ENCODE results near the gene DOK5. TPM values are rescaled to one million over a fixed set of nuclear protein-coding genes. Genes with fewer than 3 reads are reported as not detected.

Gene DOK5
- total RNA-seq, 1 experiment from 2014 or later = 0.91 TPM

DNA sequence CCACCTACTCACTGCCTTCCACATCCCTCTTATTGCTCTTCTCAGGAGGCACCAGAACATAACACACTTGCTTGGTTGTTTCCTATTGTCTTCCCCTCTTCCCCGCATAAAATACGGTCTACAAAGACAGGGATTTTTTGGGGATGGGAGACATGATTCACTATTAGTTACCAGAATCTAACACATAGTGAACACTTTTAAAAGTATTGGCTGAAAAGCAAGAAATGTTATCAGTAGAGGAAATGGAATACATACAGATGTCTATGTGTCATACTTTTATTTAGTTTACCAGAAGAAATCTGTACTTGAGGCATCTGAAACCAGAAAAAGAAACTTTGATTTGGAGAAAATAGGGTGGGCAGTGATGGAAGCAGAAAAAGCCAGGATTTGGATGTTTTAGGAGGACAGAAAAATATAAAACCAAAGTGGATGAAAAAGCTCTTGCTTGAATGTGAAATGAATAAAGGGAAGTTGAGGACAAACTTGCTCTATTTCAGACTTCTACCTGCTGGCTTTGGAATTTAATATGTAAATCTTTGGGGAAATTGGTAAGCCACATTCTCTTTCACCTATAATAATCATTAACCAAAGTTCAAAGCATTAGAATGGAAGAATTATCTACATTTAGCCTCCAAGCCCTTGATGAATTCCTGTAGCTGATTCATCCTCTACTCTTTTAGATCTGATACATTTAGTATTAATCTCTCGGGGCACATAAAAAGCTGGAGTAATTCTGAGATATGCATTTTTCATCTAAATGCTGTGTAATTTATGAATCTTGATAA is 82.6 kb downstream of the DOK5 start:
- DNase-seq (ENCODE audit: low read depth) = no peak

DNA sequence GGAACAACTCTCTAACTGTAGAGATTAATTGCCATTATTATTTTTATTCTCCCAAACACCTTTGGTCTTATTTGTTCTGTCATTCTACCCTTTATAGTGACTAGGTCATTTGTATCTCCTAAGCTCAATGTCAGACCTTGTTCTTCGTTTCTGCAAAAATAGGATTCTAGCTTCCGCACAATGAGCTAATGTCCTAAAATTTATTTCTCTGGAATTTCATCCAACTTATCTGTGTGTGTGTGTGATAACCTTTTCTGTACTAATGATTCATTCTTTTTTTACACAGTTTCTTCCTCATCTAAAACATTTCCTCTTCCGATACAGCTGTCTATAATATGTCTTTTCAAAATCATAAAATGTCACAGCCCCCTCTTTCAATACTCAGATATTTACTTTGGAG is 84.5 kb downstream of the DOK5 start:
- no peak for DNase-seq (ENCODE audit: low read depth)

DNA sequence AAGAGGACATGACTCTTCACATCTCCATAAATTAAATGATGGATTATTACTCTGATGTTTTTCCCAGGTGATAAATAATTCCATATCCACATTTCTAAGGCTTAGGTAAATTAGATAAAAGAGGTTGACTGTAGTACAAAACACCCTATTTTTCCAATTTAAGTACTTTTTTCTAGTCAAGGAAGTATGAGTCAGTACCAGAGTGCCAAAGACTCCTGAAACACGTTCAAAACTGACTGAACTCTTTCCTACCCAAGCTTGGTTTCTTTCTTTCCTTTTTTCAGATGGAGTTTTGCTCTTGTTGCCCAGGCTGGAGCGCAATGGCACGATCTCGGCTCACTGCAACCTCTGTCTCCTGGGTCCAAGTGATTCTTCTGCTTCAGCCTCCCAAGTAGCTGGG is 85.0 kb downstream of the DOK5 start:
- no peak for DNase-seq (ENCODE audit: low read depth)

DNA sequence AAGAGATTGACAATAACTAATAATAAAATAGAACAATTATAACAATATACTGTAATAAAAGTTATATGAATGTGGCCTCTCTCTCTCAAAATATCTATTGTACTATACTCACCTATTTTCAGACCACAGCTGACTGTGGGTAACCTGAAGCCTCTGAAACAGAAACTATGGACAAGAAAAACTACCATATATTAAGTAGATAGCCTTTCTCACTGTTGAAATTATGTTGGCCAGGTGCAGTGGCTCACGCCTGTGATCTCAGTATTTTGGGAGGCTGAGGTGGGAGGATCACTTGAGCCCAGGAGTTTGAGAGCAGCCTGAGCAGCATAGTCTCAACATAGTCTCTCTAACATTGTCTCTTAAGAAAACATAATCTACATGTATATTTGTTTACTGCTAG is 89.9 kb downstream of the DOK5 start:
- no peak for DNase-seq (ENCODE audit: low read depth)

DNA sequence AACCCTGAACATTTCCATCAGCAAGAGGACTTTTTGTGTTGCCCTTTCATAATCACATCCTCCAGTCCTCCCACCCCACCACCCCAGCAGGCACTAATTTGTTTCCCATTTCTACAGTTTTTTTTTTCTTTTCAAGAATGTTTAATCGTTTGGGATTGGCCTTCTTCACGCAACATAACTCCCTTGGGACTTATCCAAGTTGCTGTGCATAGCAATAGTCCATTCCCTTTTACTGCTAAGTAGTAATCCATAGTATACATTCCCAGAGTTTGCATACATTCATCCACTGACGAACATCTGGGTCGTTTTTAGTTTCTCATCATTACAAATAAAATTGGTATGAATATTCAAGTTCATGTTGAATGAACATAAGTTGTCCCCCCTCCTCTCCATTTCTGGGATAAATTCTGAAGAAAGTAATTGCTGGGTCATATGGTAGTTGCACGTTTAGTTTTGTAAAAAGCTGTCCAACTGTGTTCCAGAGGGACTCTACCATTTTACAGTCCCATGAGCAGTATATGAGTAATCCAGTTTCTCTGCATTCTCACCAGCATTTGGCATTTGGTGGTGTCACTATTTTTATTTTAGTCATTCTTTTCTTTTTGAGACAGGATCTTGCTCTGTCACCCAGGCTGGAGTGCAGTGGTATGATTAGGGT is 90.8 kb downstream of the DOK5 start:
- DNase-seq (ENCODE audit: low read depth) = no peak

DNA sequence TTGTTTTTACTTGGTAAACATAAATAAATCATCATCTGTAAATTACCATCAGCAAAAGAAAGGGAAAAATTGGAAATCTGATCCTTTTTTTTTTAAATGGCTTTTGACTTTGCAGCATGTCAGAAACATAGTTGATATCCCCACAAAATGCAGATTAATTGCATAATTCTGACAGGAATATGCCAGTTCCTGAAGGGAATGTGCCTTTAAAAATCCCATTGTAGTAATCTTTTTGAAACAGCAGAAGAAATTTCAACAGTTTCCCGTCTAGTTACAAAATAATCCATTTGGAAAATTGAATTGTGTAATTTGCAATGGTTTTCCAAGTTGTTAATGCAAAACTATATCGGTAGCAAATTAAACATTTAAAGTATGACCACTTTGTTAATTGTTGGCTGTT is 95.2 kb downstream of the DOK5 start:
- no peak for DNase-seq (ENCODE audit: low read depth)

DNA sequence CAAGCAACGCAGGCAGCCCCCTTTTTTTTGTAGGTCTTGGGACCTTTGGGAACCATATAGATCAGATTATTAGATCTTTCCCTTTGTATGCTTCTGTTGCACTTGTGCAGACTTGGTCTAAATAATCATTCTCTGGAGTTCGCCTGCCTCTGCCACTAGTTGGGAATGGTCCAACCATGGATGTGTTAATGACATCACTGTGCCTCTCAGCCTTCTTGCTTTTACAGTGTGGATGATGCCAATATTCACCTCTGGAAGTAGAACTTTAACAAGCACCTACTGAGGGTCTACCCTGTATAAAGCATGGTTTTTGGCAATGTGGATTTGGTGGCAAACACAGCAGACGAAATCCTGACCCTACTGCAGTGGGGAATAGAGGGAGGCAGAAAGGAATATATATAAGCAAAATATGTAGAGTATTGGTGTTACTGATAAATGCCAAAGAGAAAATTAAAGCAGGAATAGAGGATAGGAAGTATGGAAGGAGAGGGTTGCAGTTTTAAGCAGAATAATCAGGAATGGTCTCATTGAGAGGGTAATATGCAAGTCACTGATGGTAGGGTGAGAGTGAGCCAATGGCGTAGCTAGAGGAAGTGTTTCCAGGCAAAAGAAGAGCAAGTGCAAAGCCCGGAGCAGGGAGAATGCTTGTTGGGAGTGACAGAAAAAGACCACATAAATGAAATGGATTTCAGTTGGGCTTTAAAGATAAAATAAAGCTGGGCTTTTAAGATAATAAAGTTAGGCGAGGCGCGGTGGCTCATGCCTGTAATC is 97.5 kb downstream of the DOK5 start:
- no peak for DNase-seq (ENCODE audit: low read depth)

DNA sequence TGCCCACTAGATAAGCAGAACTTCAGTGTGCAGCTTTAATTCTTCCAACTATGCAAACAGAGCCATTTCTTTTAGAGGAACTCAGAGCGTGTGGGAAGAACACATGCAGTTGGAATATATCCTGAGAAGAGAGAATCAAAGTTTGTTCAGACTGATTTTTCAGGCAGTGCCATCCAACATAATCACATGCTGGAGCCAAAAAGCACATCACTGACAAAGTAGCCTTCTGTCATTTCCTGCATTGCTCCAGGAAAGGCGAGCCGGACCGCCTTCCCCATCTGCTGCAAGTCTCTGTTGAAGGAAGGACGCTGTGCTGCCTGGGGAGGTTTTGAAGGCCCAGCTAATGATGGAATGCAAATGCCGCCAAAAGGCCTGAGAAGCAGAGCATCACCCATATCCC is 98.4 kb downstream of the DOK5 start:
- DNase-seq (ENCODE audit: low read depth) = no peak

DNA sequence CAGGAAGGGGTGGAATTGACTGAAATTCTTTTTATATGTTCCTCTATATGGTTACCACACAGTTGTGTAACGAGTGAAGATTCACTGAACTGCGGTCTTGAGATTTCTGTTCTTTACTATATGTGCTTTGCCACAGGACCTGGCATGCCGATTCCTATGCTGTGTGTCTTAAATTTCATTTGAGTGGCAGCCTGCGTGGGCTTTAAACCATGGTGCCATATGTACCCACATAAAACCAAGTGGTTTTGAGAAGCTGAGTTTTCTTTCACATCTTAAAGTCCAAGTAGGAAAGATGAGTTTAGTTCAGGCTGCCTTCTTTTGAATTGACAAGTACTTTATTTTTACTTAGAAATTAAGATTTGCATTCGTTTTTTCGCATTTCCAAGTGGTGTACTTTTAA is 101.1 kb downstream of the DOK5 start:
- no peak for DNase-seq (ENCODE audit: low read depth)

DNA sequence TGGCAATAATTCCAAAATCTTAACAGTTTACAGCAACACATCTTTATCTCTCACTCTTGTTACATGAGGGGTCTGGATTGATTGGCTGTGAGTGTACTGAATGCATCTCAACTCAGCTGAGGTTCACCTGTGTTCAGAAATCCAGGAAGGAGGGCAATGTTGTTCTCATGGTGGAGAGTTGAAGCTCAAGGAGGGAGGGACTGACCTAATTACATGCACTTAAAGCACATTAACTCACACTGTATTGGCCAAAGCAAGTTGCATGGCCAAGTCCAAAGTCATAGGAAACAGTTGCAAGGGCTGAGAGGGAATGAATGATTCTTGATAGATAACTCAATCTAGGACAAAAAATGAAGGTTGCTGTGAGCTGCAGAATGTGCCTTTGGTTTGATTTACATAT is 102.2 kb downstream of the DOK5 start:
- no peak for DNase-seq (ENCODE audit: low read depth)

DNA sequence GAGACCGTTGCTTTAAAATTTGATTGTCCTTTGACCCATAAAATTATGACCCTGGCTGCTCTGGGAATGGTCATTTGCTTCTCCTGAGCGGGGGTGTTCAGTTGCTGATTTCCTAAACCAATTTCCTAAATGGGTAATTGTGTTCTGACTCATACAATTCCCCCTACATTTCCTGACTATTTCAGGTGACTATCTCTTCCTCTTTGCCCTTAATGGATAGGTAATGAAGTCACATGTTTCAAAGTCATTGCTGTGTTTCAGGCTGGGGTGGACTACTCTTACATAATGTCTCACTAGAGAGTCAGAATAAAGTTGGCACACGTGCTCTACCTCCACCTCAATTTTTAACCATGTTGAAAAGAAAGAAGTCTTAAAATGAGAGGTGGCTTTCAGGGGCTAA is 109.8 kb downstream of the DOK5 start:
- DNase-seq (ENCODE audit: low read depth) = no peak

DNA sequence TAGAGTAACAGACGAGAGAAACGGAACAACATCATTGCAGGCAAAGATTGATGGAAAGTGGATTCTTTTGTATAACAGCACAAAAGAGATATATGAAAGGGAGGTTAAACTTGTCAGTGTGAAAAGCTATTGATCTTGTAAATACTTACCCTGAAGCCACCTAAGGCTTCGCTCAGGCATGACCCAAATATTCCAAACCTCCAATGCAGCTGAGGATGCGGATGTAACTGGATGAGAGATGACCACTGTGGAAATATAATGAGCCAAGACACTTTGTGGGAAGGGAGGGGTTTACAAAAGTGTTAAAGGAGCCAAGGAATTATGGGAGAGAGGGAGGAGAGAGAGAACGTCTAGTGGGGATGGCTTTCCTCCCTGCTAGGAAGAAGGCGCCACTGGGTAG is 112.0 kb downstream of the DOK5 start:
- no peak for DNase-seq (ENCODE audit: low read depth)

DNA sequence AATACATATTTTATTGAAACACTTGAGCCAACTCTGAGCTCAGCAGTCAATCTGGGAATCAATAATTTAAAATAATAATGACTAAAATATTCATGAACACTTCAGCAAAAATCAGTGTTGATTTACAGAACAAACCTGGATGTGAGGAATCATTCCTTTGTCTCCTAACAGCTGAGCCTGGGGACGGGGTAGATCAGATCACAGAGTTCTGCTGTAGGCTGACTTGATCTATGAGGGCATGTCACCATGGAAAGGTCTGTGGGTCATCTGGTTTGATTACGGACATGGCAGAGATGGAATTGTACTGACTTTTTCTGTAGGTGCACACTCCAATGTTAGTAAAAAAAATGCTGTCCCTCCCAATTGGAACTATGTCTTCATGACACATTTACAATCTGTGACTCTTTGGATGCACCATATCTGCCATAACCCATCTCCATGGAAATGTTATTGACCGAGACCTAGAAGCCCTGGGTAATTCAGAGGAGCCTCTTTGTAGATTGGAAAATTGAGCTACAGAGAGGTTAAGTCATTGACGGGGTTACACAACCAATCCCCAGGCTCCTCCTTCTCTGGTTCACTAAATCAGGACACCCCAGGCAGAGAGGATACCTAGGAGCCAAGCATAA is 114.1 kb downstream of the DOK5 start:
- DNase-seq (ENCODE audit: low read depth) = no peak

DNA sequence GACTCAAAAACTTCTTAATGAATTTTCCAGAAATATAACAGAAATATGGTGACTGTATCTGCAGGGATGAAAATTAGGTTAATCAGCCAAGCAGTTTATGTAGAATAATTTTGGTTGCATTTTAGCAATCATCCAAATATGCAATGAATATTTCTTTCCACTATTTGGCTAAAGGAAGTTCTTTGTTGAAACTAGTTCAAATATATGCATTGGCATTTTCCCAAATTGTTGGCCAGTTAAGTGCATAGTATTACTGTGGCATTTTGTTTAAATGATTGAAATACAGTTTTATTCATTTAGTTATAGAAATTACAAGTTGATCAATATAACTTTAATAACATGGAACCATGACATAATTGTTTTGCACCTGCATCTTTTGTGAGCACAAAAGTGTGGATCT is 115.5 kb downstream of the DOK5 start:
- DNase-seq (ENCODE audit: low read depth) = no peak

DNA sequence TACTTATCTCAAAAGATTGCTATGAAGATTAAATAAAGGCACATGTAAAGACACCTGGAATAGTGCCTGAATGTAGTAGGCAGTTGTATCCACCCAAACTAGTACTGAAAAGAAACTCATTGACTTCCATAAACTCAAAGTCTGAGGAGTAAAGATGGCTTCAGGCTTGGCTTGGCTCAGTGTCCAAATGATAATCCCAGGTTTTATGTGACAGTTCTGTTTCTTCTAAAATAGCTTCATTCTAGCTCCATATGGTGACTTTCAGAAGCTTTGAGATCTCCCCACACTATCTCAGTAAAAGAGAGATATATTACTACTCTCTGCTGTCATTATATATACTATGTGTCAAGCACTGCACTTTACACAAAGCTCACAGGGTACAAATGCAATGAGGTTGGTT is 121.3 kb downstream of the DOK5 start:
- no peak for DNase-seq (ENCODE audit: low read depth)

DNA sequence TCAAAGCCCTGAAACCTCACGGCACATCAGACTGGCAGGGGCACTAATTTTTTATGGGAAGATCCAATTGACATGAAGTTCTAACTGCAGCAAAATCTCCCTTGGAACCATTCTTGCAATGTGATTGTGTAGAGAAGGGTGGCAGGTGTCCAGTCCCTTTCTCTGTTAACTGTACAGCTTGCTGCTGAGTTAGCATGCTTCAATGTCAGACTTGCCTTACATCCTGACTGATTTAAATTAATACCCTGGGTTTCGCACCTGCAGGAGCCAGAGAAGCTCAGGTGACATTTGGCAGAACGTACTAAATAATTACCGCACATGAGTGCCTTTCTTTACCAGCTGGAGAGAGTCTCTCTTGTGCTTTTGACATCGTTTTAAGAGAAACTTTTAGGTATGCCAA is 123.0 kb downstream of the DOK5 start:
- no peak for DNase-seq (ENCODE audit: low read depth)

DNA sequence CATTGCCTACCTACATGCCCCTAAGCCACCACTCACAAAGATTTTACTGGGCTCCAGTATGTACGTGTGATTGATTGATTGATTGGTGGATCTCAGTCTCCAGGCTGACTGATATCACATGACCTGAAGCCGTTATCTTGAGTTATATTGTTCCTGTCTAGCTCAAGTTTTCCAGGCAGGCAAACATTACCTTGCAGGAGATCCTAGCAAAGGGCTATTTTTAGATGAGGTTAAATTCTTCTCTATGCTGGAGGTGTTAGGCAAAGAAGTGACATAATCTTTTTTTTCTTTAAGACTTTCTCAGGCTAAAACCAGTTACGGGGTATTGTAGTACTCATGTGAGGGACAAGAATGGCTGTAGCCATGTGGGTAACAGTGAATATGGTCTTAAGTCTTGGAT is 125.2 kb downstream of the DOK5 start:
- DNase-seq (ENCODE audit: low read depth) = no peak

DNA sequence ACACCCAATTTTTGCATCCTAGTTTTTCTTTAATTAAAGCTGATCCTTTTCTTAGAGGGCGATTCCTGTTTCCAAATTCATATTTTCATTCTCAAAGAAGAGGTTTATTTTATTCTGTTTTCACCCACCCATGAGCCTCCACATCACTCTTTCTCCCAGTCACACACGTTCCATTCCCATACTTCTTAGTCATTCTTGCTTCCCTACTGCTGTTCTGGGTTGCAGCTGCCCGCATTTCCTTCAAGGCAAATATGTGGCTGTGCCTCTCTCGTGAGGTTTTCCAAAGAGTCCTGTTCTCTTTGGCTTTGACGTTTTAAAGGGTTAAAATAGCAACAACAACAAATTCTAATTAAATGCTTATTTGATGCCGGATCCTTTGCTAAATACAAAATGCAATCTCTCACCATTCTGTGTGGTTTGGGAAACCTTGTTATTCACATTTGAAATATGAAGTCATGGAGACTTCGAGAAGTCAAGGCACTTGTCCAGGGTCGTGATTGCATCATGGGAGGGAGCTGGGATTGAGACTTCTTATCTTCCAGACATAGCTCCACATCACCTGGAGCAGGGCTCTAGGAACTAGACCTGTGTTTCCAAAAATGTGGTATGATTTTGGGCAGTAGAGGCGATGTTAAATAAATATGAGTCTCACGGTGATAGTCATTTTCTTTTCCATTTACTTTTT is 126.6 kb downstream of the DOK5 start:
- DNase-seq (ENCODE audit: low read depth) = no peak

DNA sequence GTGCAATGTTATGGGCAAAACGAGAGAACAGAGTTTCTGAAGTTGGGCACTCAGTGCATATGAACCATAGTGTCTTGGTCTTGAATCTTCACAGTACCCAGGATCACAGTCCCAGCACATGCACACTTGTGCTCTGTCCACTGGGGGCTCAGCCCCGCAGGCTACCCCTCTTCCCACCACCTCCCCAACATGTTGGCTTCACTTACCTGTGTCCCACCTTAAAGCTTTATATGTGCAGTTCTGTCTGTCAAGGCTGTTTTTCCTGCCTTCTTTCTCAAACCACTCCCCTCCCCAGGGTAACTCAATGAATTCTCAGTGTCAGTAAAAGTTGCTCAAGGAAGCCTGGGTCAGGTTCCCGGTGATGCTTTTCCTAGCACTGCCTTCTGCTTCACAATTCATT is 129.9 kb downstream of the DOK5 start:
- no peak for DNase-seq (ENCODE audit: low read depth)

DNA sequence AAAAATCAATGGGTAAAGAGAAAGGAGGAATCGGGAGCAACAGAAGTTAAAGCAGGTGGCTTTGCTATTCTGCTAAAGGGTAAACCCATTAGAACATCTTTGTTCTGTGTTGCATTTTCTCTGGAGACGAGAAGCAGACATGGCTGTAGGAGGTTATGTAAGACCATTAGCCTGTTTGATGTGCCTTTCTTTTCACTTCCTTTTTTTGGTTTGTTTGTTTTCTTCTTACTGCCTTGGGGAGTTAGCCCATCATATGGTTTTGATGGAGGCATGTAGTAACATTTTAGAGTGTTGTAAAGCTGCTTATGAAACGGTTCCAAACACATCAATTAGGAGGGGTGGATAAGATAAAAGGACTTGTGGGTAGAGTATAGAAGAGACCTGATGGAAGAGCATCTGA is 131.0 kb downstream of the DOK5 start:
- DNase-seq (ENCODE audit: low read depth) = no peak

DNA sequence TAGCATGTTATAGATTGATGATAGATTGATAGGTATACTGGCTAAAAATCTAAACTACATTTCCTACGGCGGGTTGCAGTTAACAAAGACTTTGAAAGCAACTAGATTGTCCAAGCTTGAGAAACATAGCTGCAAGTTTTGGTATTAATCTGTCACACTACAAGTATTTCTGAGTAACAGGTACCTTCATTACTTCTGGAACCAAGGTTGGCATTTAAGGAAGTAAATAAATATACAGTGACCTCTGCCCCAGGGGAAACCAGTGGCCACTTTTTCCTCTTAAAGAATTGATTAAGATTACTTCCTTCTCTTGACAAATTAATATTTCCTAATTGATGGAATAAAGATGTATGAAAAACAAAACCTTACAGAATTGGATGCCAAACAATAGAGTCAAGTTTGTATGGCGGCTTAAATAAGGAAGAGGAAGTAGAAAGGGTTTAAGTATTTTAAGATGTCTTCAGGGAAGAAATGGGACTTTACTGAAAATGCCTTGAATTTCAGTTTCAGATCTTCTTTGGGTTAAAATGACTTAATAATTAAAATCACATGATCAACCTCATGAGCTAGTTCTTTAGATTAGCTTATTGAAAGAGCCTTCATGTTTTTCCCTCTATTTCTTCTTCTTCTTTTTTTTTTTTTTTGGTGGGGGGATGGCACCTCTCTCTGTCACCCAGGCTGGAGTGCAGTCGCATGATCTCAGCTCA is 132.8 kb downstream of the DOK5 start:
- no peak for DNase-seq (ENCODE audit: low read depth)
